D341Med (cell line): ENCODE data around the gene PPT1.
A peak's percentile ranks its signal among the peaks of the same experiment; 100 is the strongest.

ENCODE experiments used
- DNase-seq: peaks from one replicate; pipeline ENCODE4 v3.0.0; 2012; ENCODE audit warnings: low spot score

PPT1 gene

GRCh38 chr1:40096977-40097782 is at the start of gene PPT1:
Gene PPT1, minus strand, starts transcription at chr1:40097252. Its CDS starts 14 bp downstream, at chr1:40097238.
- peak; percentile 94 for DNase-seq

GRCh38 chr1:40143891-40144575 is 47.0 kb upstream of the PPT1 start:
- DNase-seq: peak; percentile 64

GRCh38 chr1:40141878-40142535 is 45.0 kb upstream of the PPT1 start:
- DNase-seq: no peak

- DNase-seq: no peak
These were observed 43.3 kb upstream of the PPT1 start for GRCh38 chr1:40140211-40140973.

- DNase-seq: no peak
These were observed 36.8 kb upstream of the PPT1 start for GRCh38 chr1:40133839-40134238.

- no peak for DNase-seq
These were observed 36.2 kb upstream of the PPT1 start for GRCh38 chr1:40133312-40133665.

- DNase-seq: no peak
These were observed 35.6 kb upstream of the PPT1 start for GRCh38 chr1:40132383-40133311.

GRCh38 chr1:40130892-40131291 is 33.8 kb upstream of the PPT1 start:
- DNase-seq: no peak

GRCh38 chr1:40122855-40123254 is 25.8 kb upstream of the PPT1 start:
- no peak for DNase-seq

- DNase-seq: no peak
These were observed 23.1 kb upstream of the PPT1 start for GRCh38 chr1:40120128-40120527.

GRCh38 chr1:40114400-40114799 is 17.3 kb upstream of the PPT1 start:
- DNase-seq: no peak

GRCh38 chr1:40110389-40110788 is 13.3 kb upstream of the PPT1 start:
- DNase-seq: no peak

GRCh38 chr1:40107290-40107959 is 10.4 kb upstream of the PPT1 start:
- no peak for DNase-seq

- no peak for DNase-seq
These were observed 8.0 kb upstream of the PPT1 start for GRCh38 chr1:40105028-40105427.

GRCh38 chr1:40102896-40103295 is 5.8 kb upstream of the PPT1 start:
- no peak for DNase-seq

GRCh38 chr1:40102038-40102437 is 5.0 kb upstream of the PPT1 start:
- no peak for DNase-seq

- DNase-seq: no peak
These were observed 441 bp downstream of the PPT1 start for GRCh38 chr1:40096646-40096976.

GRCh38 chr1:40095806-40096205 is 1.2 kb downstream of the PPT1 start:
- DNase-seq: no peak

GRCh38 chr1:40094466-40095110 is 2.5 kb downstream of the PPT1 start:
- no peak for DNase-seq
